Tibial nerve (tissue), 4 donors: ENCODE measurements around the gene NPDC1.

Experiments used
- CTCF ChIP-seq, 5 experiments: fragments of 200-600 bp in 3 of 5; fragments of 450-650 bp in 2 of 5; sonication (generic) in 3 of 5; IDR thresholded peaks; one replicate each; pipeline ENCODE4 v1.5.1; 2016 to 2019; ENCODE audit warnings: antibody characterized with exemption in 5 of 5, mild to moderate bottlenecking in 3 of 5, moderate library complexity in 2 of 5
- EP300 ChIP-seq, 2 donors: sonication (generic); formaldehyde crosslinking; IDR thresholded peaks; one replicate each; pipeline ENCODE4 v1.6.1; 2017; ENCODE audit warnings: antibody characterized with exemption in 2 of 2, mild to moderate bottlenecking in 1 of 2
- POLR2A ChIP-seq, 2 donors: fragments of 450-650 bp; IDR thresholded peaks; one replicate each; pipeline ENCODE4 v1.6.1; 2017; ENCODE audit warnings: antibody characterized with exemption in 2 of 2, mild to moderate bottlenecking in 2 of 2, moderate library complexity in 2 of 2

- TF ChIP-seq CTCF (IDR thresholded peaks at IDR 0.05) (no peak), EP300 (IDR thresholded peaks at IDR 0.05) (no peak), POLR2A (IDR thresholded peaks at IDR 0.05) (no peak)
These were observed 11.6 kb upstream of the NPDC1 start for GRCh38 chr9:137057545-137057944.
